Esophagus muscularis mucosa (tissue), 4 donors: ENCODE measurements around the gene ITGA2.

Experiments used
- EP300 ChIP-seq: sonication (generic); formaldehyde crosslinking; IDR thresholded peaks from one replicate; pipeline ENCODE4 v1.6.1; 2017; ENCODE audit warnings: antibody characterized with exemption
- POLR2A ChIP-seq: fragments of 450-650 bp; IDR thresholded peaks from one replicate; pipeline ENCODE4 v1.6.1; 2017; ENCODE audit warnings: antibody characterized with exemption, moderate library complexity, mild to moderate bottlenecking, low read depth
- TF ChIP-seq, protein P1 (sequence below), 3 experiments: fragments of 200-600 bp in 2 of 3; fragments of 450-650 bp in 1 of 3; sonication (generic) in 2 of 3; IDR thresholded peaks; one replicate each; pipeline ENCODE4 v1.5.1; 2017 to 2019; ENCODE audit warnings: antibody characterized with exemption in 3 of 3, mild to moderate bottlenecking in 2 of 3, moderate library complexity in 1 of 3

DNA sequence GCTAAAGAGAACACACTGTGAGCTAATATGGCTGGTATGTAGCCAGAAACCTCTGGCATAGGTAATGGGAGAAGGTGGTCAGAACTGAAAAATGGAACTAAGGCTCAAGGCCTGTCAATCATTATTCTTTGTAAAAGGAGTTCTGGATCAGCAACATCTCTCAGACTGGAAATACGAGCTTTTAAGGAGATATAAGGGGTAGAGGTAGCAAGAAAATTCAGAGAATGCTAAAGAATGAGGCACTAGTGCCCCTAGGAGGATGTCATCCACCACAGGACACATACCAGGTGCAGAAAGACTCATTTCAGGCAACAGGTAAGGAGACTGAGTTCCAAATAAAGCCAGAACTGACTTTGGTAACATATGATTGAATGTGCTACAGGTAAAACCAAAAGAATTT is 139.3 kb downstream of the ITGA2 start:
- TF ChIP-seq POLR2A (no peak), EP300 (no peak)
- TF ChIP-seq, protein P1, sequence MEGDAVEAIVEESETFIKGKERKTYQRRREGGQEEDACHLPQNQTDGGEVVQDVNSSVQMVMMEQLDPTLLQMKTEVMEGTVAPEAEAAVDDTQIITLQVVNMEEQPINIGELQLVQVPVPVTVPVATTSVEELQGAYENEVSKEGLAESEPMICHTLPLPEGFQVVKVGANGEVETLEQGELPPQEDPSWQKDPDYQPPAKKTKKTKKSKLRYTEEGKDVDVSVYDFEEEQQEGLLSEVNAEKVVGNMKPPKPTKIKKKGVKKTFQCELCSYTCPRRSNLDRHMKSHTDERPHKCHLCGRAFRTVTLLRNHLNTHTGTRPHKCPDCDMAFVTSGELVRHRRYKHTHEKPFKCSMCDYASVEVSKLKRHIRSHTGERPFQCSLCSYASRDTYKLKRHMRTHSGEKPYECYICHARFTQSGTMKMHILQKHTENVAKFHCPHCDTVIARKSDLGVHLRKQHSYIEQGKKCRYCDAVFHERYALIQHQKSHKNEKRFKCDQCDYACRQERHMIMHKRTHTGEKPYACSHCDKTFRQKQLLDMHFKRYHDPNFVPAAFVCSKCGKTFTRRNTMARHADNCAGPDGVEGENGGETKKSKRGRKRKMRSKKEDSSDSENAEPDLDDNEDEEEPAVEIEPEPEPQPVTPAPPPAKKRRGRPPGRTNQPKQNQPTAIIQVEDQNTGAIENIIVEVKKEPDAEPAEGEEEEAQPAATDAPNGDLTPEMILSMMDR (IDR thresholded peaks at IDR 0.05): no peak
